Midbrain (tissue), 1 donor: ENCODE results near the gene CLTA.
A peak's percentile ranks its signal among the peaks of the same experiment; 100 is the strongest.

Experiments
- DNase-seq: peaks from one replicate; lab custom pipeline; 2025; lab: John Stamatoyannopoulos, UW

CLTA gene

GRCh38 chr9:36245906-36246305 is 55.2 kb downstream of the CLTA start:
- DNase-seq = no peak

GRCh38 chr9:36247356-36247755 is 56.6 kb downstream of the CLTA start:
- DNase-seq = no peak

- DNase-seq = peak; percentile 36
These were observed 57.3 kb downstream of the CLTA start for GRCh38 chr9:36248061-36248460.

- no peak for DNase-seq
These were observed 58.5 kb downstream of the CLTA start for GRCh38 chr9:36249189-36249588.

- no peak for DNase-seq
These were observed 59.4 kb downstream of the CLTA start for GRCh38 chr9:36250079-36250478.

GRCh38 chr9:36251428-36251827 is 60.7 kb downstream of the CLTA start:
- no peak for DNase-seq

- DNase-seq = peak; percentile 99
These were observed 67.7 kb downstream of the CLTA start, which contains the start of gene GNE for GRCh38 chr9:36258208-36258995. GNE (minus strand) TSS chr9:36258448; CDS start chr9:36249355, 9,093 bp downstream.

GRCh38 chr9:36258996-36259533 is 68.3 kb downstream of the CLTA start:
- DNase-seq = no peak
